ENCODE results near the gene NUBP2. TPM values are rescaled to one million over a fixed set of nuclear protein-coding genes. Genes with fewer than 3 reads are reported as not detected.

Gene NUBP2
- total RNA-seq, 1 donor from 2014 or later, result 49.8 TPM

DNA sequence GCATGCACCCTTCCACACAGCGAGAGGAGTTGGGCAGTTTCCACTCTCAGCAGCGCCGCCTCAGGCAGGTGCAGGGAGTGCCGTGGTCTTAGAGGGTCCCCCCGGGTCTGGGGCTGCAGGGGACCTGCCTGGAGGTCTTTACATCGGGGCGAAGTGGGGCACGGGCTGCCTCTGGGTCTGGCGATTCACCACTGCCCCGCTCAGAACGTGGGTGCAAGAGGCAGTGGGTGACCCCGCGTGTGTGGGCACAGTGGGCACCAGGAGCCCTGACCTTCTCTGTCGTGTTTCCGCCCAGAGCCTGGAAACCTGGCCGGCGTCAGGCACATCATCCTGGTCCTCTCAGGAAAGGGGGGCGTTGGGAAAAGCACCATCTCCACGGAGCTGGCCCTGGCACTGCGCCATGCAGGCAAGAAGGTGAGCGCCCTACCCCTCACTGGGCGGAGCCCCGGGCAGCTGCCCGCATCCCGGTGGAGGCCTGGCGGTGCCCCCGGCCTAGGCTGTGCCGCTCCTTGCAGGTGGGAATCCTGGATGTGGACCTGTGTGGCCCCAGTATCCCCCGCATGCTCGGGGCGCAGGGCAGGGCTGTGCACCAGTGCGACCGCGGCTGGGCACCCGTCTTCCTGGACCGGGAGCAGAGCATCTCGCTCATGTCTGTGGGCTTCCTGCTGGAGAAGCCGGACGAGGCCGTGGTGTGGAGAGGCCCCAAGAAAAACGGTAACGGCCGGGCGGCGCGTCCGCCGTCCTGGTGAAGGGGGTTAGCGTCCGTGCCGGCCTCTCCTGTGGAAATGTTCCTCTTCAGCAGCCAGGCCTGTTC, 3.7 kb downstream of the NUBP2 start:
- no peak overlapping the region for H3K4me3 Mint-ChIP-seq (ENCODE audit: unreplicated experiment)
- H3K27me3 Mint-ChIP-seq (ENCODE audit: unreplicated experiment), result peaks cover 6% of the 10 kb centered on the region
- no peak overlapping the region for H3K27ac Mint-ChIP-seq (ENCODE audit: unreplicated experiment)
- peaks cover 9% of the 10 kb centered on the region for H3K4me1 Mint-ChIP-seq (ENCODE audit: unreplicated experiment)
- H3K36me3 Mint-ChIP-seq (ENCODE audit: low read depth, unreplicated experiment), result peaks cover 3% of the 10 kb centered on the region
- no peaks in the 10 kb centered on the region for H3K9me3 Mint-ChIP-seq (ENCODE audit: unreplicated experiment)
- TF ChIP-seq, protein P1, sequence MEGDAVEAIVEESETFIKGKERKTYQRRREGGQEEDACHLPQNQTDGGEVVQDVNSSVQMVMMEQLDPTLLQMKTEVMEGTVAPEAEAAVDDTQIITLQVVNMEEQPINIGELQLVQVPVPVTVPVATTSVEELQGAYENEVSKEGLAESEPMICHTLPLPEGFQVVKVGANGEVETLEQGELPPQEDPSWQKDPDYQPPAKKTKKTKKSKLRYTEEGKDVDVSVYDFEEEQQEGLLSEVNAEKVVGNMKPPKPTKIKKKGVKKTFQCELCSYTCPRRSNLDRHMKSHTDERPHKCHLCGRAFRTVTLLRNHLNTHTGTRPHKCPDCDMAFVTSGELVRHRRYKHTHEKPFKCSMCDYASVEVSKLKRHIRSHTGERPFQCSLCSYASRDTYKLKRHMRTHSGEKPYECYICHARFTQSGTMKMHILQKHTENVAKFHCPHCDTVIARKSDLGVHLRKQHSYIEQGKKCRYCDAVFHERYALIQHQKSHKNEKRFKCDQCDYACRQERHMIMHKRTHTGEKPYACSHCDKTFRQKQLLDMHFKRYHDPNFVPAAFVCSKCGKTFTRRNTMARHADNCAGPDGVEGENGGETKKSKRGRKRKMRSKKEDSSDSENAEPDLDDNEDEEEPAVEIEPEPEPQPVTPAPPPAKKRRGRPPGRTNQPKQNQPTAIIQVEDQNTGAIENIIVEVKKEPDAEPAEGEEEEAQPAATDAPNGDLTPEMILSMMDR (IDR thresholded peaks at IDR 0.05; ENCODE audit: unreplicated experiment), result no peak
- peak; percentile 3 for DNase-seq (ENCODE audit: low spot score)

DNA sequence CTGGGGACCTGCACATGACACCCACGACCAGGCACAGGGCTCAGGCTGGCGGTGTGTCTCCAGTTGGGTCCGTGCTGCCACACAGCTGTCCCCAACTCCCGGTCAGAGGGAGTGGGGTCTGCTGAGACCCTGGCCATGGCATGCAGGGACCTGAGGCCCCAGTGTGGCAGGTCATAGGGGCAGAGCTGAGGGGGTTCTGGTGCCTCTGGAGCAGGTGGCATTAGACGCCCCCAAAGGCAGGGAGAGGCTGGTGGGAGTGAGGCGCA, 4.2 kb downstream of the NUBP2 start:
- DNase-seq (ENCODE audit: low spot score), result no peak
- Mint-ChIP-seq H3K27ac (ENCODE audit: unreplicated experiment) (no peak overlapping the region), H3K4me1 (ENCODE audit: unreplicated experiment) (peaks cover 4% of the 10 kb centered on the region), H3K9me3 (ENCODE audit: unreplicated experiment) (no peaks in the 10 kb centered on the region), H3K36me3 (ENCODE audit: low read depth, unreplicated experiment) (peaks cover 3% of the 10 kb centered on the region), H3K27me3 (ENCODE audit: unreplicated experiment) (peaks cover 4% of the 10 kb centered on the region), H3K4me3 (ENCODE audit: unreplicated experiment) (no peak overlapping the region)
- TF ChIP-seq, protein P1 (IDR thresholded peaks at IDR 0.05; ENCODE audit: unreplicated experiment), result no peak

DNA sequence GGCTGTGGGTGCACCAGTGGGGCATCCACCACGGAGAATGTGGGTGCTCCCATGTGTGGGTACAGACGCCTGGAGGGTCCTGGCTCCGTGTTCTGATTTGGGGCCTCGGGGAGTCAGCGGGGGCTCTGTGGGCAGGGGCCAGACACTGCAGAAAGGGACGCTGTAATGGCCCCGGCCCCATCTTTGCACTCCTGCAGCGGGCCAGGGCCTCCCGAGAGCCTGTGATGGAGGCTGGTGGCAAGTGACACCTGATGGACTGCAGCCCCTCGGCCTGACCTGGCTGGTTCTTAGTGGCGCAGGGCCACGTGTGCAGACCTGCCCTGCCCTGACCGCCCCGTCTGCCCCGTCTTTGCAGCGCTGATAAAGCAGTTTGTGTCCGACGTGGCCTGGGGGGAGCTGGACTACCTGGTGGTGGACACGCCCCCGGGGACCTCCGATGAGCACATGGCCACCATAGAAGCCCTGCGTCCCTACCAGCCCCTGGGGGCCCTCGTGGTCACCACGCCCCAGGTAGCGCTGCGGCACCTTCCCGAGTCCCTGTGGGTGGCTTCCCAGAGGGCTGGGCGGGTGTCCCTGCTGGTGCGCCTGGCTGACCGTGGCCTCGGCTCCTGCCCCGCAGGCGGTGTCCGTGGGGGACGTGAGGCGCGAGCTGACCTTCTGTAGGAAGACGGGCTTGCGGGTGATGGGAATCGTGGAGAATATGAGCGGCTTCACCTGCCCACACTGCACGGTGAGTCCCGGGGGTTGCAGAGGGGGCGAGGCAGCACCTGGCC, 4.7 kb downstream of the NUBP2 start:
- TF ChIP-seq, protein P1 (IDR thresholded peaks at IDR 0.05; ENCODE audit: unreplicated experiment), result no peak
- DNase-seq (ENCODE audit: low spot score), result no peak
- H3K36me3 Mint-ChIP-seq (ENCODE audit: low read depth, unreplicated experiment), result peaks cover 3% of the 10 kb centered on the region
- no peak overlapping the region for H3K27ac Mint-ChIP-seq (ENCODE audit: unreplicated experiment)
- H3K27me3 Mint-ChIP-seq (ENCODE audit: unreplicated experiment), result peaks cover 3% of the 10 kb centered on the region
- no peak overlapping the region for H3K4me3 Mint-ChIP-seq (ENCODE audit: unreplicated experiment)
- peaks cover 4% of the 10 kb centered on the region for H3K4me1 Mint-ChIP-seq (ENCODE audit: unreplicated experiment)
- H3K9me3 Mint-ChIP-seq (ENCODE audit: unreplicated experiment), result no peaks in the 10 kb centered on the region

DNA sequence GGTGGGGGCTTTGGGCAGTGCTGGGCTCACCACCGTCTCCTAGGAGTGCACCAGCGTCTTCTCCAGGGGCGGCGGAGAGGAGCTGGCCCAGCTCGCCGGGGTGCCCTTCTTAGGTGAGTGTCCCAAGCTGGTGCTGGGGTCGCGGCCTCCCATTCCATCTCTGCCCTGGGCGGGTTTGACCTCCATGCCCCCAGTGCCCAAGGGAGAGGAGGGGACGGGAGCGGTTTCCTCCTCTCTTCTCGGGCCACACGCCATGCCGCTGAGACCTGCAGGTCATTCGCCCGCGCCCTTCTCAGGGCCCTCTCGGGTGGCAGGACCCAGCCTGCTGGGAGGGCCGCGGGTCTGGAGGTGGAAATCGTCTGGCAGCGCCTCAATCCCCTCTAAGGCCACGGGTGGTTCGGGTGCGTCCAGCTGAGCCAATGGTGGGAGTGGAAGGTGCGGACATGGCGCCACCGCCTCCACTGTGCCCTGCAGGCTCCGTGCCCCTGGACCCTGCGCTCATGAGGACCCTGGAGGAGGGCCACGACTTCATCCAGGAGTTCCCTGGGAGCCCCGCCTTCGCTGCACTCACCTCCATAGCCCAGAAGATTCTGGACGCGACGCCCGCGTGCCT, 5.4 kb downstream of the NUBP2 start:
- Mint-ChIP-seq H3K27ac (ENCODE audit: unreplicated experiment) (no peak overlapping the region), H3K9me3 (ENCODE audit: unreplicated experiment) (no peaks in the 10 kb centered on the region), H3K27me3 (ENCODE audit: unreplicated experiment) (no peaks in the 10 kb centered on the region), H3K36me3 (ENCODE audit: low read depth, unreplicated experiment) (peaks cover 3% of the 10 kb centered on the region), H3K4me3 (ENCODE audit: unreplicated experiment) (no peak overlapping the region), H3K4me1 (ENCODE audit: unreplicated experiment) (peaks cover 3% of the 10 kb centered on the region)
- DNase-seq (ENCODE audit: low spot score), result no peak
- TF ChIP-seq, protein P1 (IDR thresholded peaks at IDR 0.05; ENCODE audit: unreplicated experiment), result no peak

Data from endothelial cell (in vitro differentiated cells).